Measurements from ENCODE around the gene RANBP10.

The RANBP10 gene

GRCh38 chr16:67741118-67741517, 65.2 kb downstream of the RANBP10 start:
- DNase-seq (ENCODE audit: low read depth) = no peak

GRCh38 chr16:67740391-67740790, 66.0 kb downstream of the RANBP10 start:
- no peak for DNase-seq (ENCODE audit: low read depth)

DNA sequence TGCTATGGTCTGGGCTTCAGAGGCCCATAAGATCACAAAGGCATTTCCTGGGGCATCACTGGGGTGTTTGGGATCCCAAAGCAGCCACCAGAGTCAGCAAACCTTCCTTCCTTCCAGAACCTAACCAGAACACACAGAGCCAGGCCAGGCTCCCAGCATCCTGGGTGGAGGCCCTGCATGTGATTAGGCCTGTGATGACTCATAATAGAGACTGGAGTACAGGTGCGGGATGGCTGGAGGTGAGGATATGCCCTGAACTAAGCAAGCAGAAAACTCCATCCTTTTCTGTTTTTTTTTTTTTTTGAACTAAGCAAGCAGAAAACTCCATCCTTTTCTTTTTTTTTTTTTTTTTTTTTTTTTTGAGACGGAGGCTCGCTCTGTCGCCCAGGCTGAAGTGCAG, 69.5 kb downstream of the RANBP10 start:
- no peak for DNase-seq (ENCODE audit: low read depth)

DNA sequence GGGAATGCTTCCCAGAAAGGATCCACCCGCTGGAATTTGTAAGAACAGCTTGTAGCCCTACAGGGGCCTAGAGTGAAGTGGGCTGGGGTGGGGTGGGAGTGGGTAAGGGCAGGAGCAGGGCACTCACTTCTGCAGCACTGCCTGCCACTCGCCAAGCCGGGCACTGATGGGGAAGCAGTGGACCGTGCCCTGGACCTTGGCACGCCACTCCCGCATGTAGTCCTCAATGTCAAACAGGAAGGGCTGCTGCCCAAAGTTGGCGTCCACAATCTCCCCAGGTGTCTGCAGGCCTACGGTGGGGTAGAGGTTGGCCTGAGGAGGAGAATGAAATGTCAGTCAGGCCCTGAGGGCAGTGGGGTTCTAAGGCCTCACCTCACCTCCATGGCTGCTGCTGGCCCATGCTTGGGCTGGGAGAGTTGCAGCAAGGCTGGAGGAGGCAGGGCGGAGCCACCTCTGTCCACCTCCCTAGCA, 71.6 kb downstream of the RANBP10 start:
- no peak for DNase-seq (ENCODE audit: low read depth)

DNA sequence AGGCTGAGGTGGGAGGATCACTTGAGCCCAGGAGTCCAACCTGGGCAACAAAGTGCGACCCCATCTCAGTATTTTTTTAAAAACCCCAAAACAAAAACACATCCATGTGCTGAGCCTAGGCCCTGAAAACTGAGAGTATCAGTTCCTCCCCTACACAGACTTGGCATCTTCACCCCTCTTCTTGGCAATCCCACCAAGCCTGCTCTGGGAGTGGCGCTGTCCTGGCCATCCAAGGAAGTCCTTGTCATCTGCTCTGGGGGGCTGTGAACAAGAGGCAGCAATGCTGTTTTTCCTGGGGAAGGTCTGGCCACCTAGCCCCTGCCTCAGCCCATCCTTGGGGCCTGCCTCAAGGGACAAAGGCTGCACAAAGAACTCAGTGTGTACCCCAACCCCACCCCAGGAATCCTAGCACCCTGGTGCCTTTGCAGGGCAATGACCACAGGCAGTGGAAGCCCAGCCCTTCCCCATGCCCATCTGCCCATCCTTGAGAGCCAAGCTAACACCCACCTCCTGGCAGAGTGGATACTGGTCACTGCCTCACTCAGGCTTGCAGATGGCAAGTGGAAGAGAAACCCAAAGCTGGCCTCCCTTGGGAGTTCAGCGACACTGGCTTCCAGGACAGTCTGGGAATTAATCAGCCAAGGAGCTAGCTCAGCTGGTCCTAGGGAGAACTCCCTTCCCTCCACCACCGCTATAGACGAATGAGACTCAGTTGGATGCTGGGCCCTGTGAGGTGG, 72.5 kb downstream of the RANBP10 start:
- no peak for DNase-seq (ENCODE audit: low read depth)

GRCh38 chr16:67731753-67732095, 74.6 kb downstream of the RANBP10 start:
- no peak for DNase-seq (ENCODE audit: low read depth)

DNA sequence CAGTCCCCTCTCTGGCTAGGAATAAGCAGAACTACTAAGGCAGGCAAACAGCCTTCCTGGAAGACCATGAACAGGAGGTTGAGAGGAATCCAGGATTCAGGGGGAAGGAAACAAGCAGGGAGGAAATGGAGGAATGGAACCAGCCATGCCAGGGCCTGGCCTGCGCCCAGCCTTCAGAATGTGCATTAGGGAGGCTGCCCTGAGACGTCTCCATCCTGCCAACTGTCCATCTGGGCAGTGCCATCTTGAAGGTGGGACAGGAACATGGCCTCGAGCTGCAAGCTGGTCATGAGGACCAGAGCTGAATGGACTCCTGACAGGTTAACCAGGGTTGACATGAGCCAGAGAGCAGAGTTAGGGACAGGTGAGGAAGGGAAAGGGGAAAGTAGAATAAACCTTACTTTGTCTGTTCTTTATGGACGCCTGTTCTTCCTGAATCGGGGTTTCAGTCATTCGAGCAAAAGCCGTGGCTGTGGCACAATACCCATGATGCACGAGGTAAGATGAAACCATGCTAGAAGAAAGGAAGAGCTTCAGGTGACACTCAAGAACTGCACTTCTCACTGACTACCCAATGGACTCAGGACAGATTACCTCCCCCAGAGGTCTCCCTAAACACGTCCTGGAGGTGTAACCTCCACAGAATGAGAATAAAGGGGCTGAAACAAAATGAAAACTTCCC, 75.1 kb downstream of the RANBP10 start:
- no peak for DNase-seq (ENCODE audit: low read depth)

- DNase-seq (ENCODE audit: low read depth) = no peak
Observed at GRCh38 chr16:67730326-67730725, 76.0 kb downstream of the RANBP10 start.

- no peak for DNase-seq (ENCODE audit: low read depth)
Observed at GRCh38 chr16:67729636-67730248, 76.6 kb downstream of the RANBP10 start.

GRCh38 chr16:67727521-67728485, 78.6 kb downstream of the RANBP10 start:
- DNase-seq (ENCODE audit: low read depth) = no peak

DNA sequence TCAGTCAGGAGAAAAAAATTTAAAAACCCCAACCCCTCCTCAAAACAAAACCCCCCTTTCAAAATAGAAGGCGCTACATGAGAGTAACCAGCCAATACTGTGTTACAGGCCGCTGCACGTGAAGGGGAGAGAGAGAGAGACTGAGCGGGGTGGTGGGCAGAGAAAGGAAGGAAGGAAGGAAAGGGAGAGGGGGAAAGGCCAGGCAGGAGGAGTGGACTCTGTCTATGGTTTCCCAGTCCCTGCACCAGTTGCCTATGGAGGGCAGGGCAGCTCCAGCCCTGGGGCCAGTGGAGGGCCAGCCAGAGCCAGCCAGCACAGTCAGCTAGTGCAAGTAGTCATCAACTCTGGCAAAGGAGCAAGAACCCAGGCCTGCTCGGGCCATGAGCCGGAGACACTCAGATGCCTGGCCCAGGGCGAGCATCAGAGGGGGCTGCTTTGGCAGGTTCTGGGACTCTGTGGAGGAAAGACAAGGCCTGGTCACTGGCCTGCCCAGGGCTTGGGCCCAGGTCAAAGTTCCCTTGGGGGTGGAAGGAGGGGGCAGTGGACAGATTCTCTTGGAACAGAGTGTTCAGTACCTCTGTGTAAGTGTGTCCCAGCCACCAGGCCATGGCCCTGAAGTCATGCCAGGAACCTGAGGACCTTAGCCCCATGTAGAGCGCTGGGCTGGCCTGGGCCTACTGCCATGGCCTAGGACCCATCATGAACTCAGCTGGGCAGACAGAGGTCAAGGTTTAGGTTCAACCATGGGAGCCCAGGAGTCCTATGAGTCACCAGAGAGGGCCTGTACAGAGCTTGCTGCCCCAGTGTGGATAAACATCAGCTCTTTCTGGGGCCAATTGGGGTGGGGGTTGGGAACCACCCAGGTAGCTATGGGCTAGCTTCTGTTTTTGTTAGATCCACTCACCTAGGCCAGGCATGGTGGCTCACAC, 80.0 kb downstream of the RANBP10 start:
- no peak for DNase-seq (ENCODE audit: low read depth)

DNA sequence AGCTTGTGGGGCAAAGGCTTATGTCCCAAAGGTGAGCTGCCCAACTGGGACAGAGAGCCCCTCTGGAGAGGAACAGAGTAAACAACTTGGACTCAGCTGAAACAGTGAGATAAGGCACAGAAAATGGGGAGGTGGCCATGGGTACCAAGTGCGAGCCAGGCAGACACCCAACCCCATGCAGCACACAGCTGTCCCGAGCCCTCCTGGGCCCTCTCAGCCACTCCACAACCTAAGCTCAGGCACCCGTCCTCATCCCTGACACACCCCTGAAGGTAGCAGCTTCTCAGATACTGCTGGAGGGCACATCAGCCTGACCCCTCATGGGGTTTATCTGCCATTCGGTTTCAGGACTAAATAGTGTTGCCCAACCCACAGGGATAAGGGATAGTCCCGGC, 82.5 kb downstream of the RANBP10 start:
- DNase-seq (ENCODE audit: low read depth) = no peak

GRCh38 chr16:67723151-67723910, 83.0 kb downstream of the RANBP10 start:
- no peak for DNase-seq (ENCODE audit: low read depth)

DNA sequence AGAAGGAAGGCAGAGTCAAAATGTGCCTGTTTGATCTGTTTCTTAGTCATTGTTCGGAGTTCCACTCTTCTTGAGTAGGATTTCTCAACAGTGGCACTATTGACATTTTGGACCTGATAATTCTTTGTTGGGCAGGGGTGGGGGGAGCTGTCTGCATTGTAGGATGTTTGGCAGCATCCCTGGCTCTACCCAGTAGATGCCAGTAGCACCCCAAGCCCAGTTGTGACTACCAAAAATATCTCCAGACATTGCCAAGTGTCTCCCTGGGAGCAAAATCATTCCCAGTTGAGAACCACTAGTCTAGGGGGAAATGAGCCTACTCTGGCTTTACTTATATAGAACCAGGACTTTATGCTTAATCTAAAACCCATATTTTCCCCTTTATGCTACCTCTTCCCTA, 86.1 kb downstream of the RANBP10 start:
- no peak for DNase-seq (ENCODE audit: low read depth)

- DNase-seq (ENCODE audit: low read depth) = no peak
Observed at GRCh38 chr16:67719778-67720144, 86.6 kb downstream of the RANBP10 start.

DNA sequence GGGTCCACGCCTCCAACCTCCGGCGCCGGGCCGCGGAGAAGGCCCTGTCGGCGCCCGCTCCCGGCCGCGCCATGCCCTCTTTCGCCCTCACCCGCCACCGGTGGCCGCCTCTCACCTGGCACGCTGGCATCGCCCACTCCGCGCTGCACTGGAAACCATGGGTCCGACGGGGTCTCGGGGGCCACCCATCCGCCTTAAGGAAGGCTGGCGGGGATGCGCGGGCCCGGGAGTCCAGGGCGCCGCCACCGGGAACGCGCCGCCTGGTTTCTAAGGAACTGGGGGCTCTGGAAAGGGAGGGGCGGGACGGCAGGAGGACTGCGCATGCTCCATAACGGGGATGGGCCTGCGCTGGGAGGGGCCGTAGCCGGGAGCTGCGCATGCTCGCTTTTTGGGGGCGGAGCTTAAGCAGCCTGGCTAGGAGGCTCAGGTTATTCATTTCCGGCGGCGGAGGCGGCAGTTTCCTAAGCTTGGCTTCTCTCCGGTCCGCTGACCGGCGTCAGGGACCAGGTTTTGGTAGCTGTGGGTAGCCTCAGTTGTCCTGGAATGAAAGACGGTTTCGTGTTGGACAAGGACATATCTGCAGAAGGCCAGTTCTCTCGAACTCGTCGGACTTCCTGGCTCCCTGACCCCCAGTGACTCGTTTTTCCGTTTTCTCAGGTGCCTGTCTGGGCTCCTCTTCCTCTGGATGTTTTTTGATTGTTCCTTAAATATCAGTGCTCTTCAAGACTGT, 87.1 kb downstream of the RANBP10 start, which contains the start of gene GFOD2:
GFOD2 (minus strand) TSS at position 269 of the 730 bp plus-strand sequence. CDS start 33,601 bp downstream, outside the sequence.
- DNase-seq (ENCODE audit: low read depth) = peak; percentile 98

GRCh38 chr16:67718668-67719047, 87.7 kb downstream of the RANBP10 start:
- no peak for DNase-seq (ENCODE audit: low read depth)

GRCh38 chr16:67716097-67716496, 90.3 kb downstream of the RANBP10 start:
- DNase-seq (ENCODE audit: low read depth) = no peak

DNA sequence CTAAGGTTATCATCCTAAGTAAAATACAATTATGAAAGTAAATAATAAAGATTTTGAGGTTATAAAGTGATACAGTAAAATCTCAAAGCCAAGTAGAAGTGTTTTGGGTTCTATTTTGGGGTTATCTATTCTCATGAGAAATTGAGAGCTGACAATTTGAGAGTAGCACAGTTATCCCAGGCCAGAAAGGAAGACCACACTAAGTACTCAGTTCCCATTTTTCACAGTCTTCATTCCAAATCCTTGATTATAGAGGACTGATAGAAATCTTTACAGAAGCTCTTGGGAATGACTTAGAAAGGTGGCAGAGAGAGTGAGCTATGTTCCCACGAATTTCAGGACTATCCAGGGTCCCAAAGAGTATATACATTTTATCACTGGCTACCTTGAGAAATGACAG, 91.8 kb downstream of the RANBP10 start:
- DNase-seq (ENCODE audit: low read depth) = no peak

All from activated gamma-delta T cell treated with anti-CD3 and anti-CD28 coated beads, Interleukin-2, amount 50 U/mL, for 16 hours (primary cell).